WTC11 (cell line): ENCODE measurements around the gene HDHD2.

ENCODE experiments used
- CREM ChIP-seq: sonication (generic); formaldehyde crosslinking; IDR thresholded peaks from 2 replicates; pipeline ENCODE4 v1.8.1; 2022; ENCODE audit warnings: mild to moderate bottlenecking, missing genetic modification reagents, moderate library complexity
- FOXP1 ChIP-seq: sonication (generic); formaldehyde crosslinking; IDR thresholded peaks from 2 replicates; pipeline ENCODE4 v1.8.0; 2022; ENCODE audit warnings: missing genetic modification reagents, mild to moderate bottlenecking, moderate library complexity, borderline replicate concordance
- NR2C2 ChIP-seq: sonication (generic); formaldehyde crosslinking; IDR thresholded peaks from 2 replicates; pipeline ENCODE4 v1.8.0; 2022; ENCODE audit warnings: mild to moderate bottlenecking, missing genetic modification reagents
- TEAD1 ChIP-seq: sonication (generic); formaldehyde crosslinking; IDR thresholded peaks from 2 replicates; pipeline ENCODE4 v1.8.0; 2022; ENCODE audit warnings: mild to moderate bottlenecking, missing genetic modification reagents
- ZNF121 ChIP-seq: sonication (generic); formaldehyde crosslinking; IDR thresholded peaks from 2 replicates; pipeline ENCODE4 v1.8.0; 2023; ENCODE audit warnings: missing genetic modification reagents
- ZNF219 ChIP-seq: sonication (generic); formaldehyde crosslinking; IDR thresholded peaks from 2 replicates; pipeline ENCODE4 v1.8.0; 2023; ENCODE audit warnings: missing genetic modification reagents, mild to moderate bottlenecking, borderline replicate concordance
- TF ChIP-seq, protein P1 (sequence below): fragments of 200-600 bp; IDR thresholded peaks from 2 replicates; pipeline ENCODE4 v1.8.0; 2022; ENCODE audit warnings: antibody characterized with exemption

DNA sequence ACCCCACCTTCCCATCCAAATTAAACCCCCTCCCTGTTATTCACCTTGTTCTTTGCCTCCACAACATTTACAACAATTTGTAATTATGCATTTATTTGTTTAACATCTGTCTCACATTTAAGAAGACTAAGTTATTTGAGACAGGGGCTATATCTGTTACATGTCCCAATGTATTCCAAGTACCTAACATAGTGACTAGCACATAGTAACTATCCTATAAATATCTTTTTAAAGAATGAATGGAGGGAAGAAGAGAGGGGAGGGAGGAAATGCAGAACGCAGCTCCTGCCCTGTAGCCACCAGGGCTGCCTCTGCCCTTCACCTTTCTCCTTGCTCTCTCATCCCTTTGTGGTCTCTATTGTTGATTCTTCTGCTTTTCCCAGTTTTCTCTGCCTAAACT lies 40.6 kb downstream of the HDHD2 start:
- TF ChIP-seq, protein P1, sequence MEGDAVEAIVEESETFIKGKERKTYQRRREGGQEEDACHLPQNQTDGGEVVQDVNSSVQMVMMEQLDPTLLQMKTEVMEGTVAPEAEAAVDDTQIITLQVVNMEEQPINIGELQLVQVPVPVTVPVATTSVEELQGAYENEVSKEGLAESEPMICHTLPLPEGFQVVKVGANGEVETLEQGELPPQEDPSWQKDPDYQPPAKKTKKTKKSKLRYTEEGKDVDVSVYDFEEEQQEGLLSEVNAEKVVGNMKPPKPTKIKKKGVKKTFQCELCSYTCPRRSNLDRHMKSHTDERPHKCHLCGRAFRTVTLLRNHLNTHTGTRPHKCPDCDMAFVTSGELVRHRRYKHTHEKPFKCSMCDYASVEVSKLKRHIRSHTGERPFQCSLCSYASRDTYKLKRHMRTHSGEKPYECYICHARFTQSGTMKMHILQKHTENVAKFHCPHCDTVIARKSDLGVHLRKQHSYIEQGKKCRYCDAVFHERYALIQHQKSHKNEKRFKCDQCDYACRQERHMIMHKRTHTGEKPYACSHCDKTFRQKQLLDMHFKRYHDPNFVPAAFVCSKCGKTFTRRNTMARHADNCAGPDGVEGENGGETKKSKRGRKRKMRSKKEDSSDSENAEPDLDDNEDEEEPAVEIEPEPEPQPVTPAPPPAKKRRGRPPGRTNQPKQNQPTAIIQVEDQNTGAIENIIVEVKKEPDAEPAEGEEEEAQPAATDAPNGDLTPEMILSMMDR: no peak
- TF ChIP-seq FOXP1: no peak
- TF ChIP-seq ZNF121 (CRISPR knock-in tag): no peak
- TF ChIP-seq CREM (CRISPR knock-in tag): no peak
- TF ChIP-seq TEAD1 (CRISPR knock-in tag): no peak
- no peak for TF ChIP-seq NR2C2 (CRISPR knock-in tag)
- TF ChIP-seq ZNF219 (CRISPR knock-in tag): no peak
